ENCODE results near the gene HIVEP3.

HIVEP3 gene

DNA sequence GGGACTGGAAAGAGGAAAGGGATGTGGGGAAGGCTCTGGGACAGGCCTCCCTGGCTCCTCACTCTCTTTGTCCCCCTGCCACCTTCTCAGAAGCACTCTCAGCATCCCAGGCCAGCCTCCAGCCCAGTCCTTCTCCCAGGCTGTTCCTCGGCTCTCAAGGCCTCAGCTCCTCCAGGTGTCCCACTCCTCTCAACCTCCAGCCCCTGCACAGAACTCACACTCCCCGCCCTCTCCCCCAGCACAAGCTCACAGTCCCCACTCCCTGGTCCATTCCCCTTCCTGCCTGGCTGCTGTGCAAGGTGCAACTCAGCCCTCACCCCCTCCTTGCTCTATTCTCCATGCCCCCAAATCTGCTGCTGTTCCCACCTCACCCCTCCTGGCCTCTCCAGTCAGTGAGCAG lies 185.0 kb downstream of the HIVEP3 start:
- DNase-seq: no peak
- no peak for TF ChIP-seq GATA1 (IDR thresholded peaks at IDR 0.05; ENCODE audit: low read depth, low read length)
- TF ChIP-seq POLR2A (IDR thresholded peaks at IDR 0.05; ENCODE audit: low read length): no peak

GRCh38 chr1:41733021-41733420 lies 185.7 kb downstream of the HIVEP3 start:
- TF ChIP-seq POLR2A (IDR thresholded peaks at IDR 0.05; ENCODE audit: low read length) (no peak), GATA1 (IDR thresholded peaks at IDR 0.05; ENCODE audit: low read depth, low read length) (no peak)
- no peak for DNase-seq

DNA sequence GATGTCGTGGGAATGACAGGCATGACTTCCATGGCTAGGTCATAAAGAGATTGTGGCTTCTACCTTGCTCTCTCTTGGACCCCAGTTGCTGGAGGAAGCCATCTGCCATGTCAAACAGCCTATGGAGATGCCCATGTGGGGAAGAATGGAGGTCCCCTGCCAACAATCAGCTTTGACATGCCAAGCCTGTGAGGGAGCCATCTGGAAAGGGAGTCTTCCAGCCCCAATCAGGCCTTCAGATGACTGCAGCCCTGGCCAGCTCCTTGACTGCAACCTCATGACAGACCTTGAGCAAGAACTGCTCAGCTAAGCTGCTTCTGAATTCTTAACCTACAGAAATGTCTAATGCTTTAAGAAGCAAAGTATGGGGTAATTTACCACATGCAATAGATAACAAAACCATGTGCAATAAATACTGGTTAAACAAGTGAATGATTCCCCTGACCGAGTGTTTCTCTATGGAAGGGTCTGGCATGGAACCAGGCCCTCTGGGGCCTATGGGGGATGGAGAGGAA lies 187.1 kb downstream of the HIVEP3 start:
- DNase-seq: no peak
- TF ChIP-seq POLR2A (IDR thresholded peaks at IDR 0.05; ENCODE audit: low read length) (no peak), GATA1 (IDR thresholded peaks at IDR 0.05; ENCODE audit: low read depth, low read length) (no peak)

DNA sequence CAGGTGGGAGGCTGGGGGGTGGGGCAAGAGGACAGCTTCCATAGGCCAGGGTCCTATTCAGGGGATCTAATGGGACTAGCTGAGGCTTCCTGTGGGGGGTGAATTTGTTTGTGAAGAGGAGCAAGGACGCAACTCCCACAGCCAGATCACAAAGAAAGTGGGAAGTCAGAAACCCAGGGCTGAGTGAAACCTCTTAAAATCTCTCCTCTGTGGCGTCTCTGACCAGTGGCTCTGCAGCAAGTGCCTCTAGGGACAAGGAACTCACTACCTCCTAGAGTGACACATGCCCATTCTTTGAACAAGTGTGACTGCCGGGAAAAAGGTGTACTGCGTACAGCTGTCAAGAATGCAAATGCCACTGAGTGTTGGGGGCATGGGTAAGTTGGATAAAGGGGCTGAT lies 187.9 kb downstream of the HIVEP3 start:
- TF ChIP-seq GATA1 (IDR thresholded peaks at IDR 0.05; ENCODE audit: low read depth, low read length) (no peak), POLR2A (IDR thresholded peaks at IDR 0.05; ENCODE audit: low read length) (no peak)
- no peak for DNase-seq

DNA sequence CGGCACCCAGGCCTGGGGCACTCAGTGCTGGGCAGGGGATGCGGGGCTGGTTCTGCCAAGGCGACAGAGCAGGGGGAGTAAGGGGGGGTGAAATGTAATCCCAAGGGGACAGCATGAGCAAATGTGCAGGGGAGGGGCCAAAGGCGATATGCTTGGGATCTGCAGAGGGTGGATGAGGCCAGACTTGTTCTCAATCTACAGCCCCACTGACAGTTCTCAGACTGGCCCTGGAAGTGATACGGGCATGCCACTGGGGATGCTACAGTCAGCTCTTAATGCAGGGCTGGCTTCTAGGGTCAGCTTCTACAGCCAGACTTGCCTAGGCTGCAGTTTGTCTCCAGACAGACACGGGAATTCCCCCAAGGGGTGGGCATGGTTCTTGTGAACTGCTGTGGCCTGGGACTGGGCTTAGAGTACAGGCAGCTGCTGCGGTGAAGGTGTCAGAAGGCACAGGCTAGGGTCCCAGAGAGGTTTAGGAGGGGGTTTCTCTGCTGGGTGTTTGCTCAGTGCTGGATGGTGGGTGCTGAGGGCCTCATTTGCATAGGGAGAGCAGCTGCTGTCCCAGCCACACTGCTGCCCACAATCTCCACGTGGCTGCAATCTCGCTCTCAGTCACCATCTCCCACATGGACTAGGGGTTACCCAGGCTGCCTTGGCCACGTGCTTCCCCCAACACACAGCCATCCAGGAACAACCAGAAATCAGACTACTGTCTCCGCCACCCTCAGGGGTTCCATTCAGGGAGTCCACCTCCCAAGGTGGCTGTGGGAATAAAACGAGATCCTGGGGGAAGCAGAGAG lies 190.1 kb downstream of the HIVEP3 start:
- DNase-seq: no peak
- no peak for TF ChIP-seq GATA1 (IDR thresholded peaks at IDR 0.05; ENCODE audit: low read depth, low read length)
- no peak for TF ChIP-seq POLR2A (IDR thresholded peaks at IDR 0.05; ENCODE audit: low read length)

DNA sequence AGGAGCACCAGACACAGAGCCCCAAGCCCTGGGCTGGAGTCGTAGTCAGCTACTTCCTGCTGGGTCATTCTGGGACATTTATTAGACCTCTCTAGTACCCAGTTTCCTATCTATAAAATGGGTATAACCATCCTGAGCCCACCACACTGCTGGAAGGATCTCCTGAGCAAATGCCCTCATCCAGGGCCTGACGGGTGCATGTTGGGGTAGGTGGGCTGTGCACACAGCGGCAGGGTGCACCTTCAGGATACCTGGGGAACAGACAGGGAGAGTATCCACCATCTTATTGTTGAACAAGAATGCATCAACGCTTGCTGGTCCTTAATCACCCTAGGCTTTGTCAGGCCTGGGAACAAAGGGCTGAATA lies 191.0 kb downstream of the HIVEP3 start:
- TF ChIP-seq GATA1 (IDR thresholded peaks at IDR 0.05; ENCODE audit: low read depth, low read length) (no peak), POLR2A (IDR thresholded peaks at IDR 0.05; ENCODE audit: low read length) (no peak)
- DNase-seq: no peak

DNA sequence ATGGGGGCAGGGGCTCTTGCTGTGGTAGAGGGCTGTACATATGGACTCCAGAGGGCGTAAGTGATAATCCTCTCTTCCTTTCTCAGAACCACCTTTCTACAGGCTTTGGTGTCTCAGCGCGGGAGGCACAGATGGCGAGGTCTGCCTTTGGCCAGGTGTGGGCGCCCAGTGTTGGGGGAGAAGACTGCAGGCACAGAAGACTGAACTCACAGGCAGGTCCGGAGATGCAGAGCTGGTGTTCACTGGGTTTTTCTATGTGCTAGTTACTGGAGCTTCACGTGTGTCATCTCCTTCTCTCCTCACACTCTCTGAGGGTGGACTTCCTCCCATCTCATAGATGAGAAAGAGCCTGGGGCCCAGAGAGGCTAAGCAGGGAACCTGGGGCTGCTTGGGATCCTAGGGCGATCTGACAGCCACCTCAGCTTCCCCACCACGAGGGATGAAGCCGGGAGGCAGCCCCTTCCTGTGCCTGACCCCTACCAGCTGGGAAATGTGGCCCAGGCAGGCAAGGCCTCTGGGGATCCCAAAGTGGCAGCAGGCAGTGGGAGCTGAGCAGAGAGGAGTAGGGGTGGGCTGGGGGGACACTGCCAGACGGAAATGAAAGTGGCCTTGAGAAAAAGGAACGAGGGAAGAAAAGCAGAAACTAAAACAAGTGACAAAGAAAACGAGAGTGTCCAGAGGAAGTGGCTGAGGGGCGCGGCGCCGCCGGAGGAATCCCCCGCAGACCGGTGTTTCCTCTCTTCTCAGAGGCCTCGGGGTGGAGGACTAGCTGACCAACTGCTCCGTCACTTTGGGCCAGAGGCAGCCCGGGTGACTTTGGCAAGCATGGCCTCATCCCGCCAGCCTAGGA lies 191.6 kb downstream of the HIVEP3 start:
- DNase-seq: no peak
- TF ChIP-seq POLR2A (IDR thresholded peaks at IDR 0.05; ENCODE audit: low read length) (no peak), GATA1 (IDR thresholded peaks at IDR 0.05; ENCODE audit: low read depth, low read length) (no peak)

DNA sequence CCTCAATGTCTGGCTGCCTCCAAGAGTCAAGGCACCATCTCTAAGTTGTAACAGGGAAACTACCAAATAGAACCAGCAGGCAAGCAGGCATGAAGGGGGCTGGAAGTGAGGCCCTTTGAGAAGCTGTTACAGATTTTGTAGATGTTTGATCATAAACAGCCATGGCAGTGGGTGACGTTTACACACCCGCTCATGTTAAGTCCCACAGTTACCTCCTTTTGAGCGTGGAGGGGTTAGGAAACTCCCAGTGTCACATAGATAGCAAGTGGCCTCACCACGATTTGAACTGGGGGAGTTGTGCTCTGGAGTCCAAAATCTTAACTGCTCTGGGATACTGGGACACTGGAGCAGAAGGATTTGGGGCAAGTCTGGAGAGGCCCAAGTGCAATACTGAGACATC lies 192.4 kb downstream of the HIVEP3 start:
- no peak for DNase-seq
- TF ChIP-seq GATA1 (IDR thresholded peaks at IDR 0.05; ENCODE audit: low read depth, low read length) (no peak), POLR2A (IDR thresholded peaks at IDR 0.05; ENCODE audit: low read length) (no peak)

GRCh38 chr1:41724926-41725325 lies 193.8 kb downstream of the HIVEP3 start:
- TF ChIP-seq POLR2A (IDR thresholded peaks at IDR 0.05; ENCODE audit: low read length) (no peak), GATA1 (IDR thresholded peaks at IDR 0.05; ENCODE audit: low read depth, low read length) (no peak)
- DNase-seq: no peak

DNA sequence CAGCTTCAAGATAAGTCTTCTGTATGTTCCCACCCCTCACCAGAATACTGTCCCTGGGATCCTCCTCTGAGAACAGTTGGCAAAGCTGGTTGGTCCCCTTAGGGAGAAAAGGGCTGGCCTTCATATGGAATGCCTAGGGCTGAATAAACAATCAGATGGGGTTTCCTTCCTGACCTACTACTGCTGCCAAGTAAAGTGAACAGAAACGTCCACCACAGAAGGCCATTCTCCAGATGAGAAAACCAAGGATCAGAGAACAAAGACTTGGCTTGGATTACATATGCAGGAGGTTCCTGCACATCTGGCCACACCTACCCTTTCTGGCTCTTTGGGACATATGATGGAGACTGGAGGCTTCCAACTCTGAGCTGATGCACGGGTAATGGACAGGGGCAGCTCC lies 194.5 kb downstream of the HIVEP3 start:
- TF ChIP-seq POLR2A (IDR thresholded peaks at IDR 0.05; ENCODE audit: low read length): no peak
- no peak for DNase-seq

- TF ChIP-seq GATA1 (IDR thresholded peaks at IDR 0.05; ENCODE audit: low read depth, low read length) (no peak), POLR2A (IDR thresholded peaks at IDR 0.05; ENCODE audit: low read length) (no peak)
- DNase-seq: no peak
Observed at GRCh38 chr1:41723786-41724185, 194.9 kb downstream of the HIVEP3 start.

- no peak for TF ChIP-seq POLR2A (IDR thresholded peaks at IDR 0.05; ENCODE audit: low read length)
- TF ChIP-seq GATA1 (IDR thresholded peaks at IDR 0.05; ENCODE audit: low read depth, low read length): no peak
Observed at GRCh38 chr1:41722184-41722583, 196.5 kb downstream of the HIVEP3 start.

DNA sequence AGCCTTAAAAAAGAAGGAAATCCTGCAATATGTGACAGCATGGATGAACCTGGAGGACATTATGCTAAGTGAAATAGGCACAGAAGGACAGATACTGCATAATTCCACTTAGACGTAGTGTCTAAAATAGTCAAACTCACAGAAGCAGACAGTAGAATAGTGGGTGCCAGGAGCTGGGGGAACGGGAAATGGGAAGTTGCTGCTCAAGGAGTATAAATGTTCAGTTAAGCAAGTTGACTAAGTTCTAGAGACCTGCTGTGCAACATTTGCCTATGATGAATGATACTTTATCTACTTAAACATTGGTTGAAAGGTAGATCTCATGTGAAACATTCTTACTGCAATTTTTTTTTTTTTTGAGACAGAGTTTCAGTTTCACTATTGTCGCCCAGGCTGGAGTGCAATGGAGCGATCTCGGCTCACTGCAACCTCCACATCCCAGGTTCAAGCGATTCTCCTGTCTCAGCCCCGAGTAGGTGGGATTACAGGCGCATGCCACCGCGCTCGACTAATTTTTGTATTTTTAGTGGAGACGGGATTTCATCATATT lies 197.8 kb downstream of the HIVEP3 start:
- TF ChIP-seq GATA1 (IDR thresholded peaks at IDR 0.05; ENCODE audit: low read depth, low read length) (no peak), POLR2A (IDR thresholded peaks at IDR 0.05; ENCODE audit: low read length) (no peak)

More at GRCh38 chr1:41722184-41722583, 196.5 kb downstream of the HIVEP3 start:
- no peak for DNase-seq

DNA sequence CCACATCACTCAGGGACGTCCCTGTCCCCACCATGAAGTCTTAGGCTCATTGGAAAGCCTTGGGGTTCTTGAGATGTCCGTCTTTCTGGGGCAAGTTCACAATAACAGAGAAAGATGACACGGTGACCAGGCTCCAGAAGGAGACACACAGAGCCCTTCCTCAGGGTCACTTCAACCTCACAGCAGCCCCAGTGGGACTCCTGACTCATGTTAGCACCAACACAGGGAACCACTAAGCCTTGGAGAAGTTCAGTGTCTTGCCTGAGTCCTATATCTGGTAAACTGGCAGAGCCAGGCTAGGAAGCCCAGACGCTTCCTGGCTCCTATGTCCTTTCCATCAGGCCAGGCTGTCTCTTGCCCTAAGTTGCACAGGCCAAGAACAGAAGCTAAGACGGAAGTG lies 199.1 kb downstream of the HIVEP3 start:
- TF ChIP-seq POLR2A (IDR thresholded peaks at IDR 0.05; ENCODE audit: low read length) (no peak), GATA1 (IDR thresholded peaks at IDR 0.05; ENCODE audit: low read depth, low read length) (no peak)
- DNase-seq: no peak

More for the DNA sequence above, 197.8 kb downstream of the HIVEP3 start:
- DNase-seq: no peak

Data from erythroblast (primary cell).